H1 (cell line): ENCODE results near the gene GNG8. TPM values are rescaled to one million over a fixed set of nuclear protein-coding genes. Genes with fewer than 3 reads are reported as not detected.

Experiments used
- CTCF ChIA-PET: fragments of 300-600 bp; sonication (Branson Sonifier 250); formaldehyde crosslinking; loops from one replicate; lab custom pipeline; 2021; ENCODE audit not compliant: partially characterized antibody; lab: Charles Lee
- POLR2A ChIA-PET: fragments of 300-600 bp; sonication (Branson Sonifier 250); formaldehyde crosslinking; loops from one replicate; lab custom pipeline; 2021; ENCODE audit warnings: inconsistent platforms; ENCODE audit not compliant: partially characterized antibody; lab: Charles Lee
- DNase-seq, 2 experiments: peaks; one replicate each; pipeline versions ENCODE4 v3.0.0 to v3.0.0-alpha.2; 2010 to 2022; ENCODE audit warnings: low spot score in 2 of 2, low read depth in 1 of 2, mixed read lengths in 1 of 2
- FAIRE-seq: peaks from 2 replicates; lab custom pipeline; 2011; peaks lifted over from hg19 to GRCh38; lab: Jason Lieb, UNC
- H2AFZ ChIP-seq: 2 replicates; pipeline ENCODE4 v1.8.1; 2012; ENCODE audit warnings: low read length, inconsistent platforms
- H2AK5ac ChIP-seq: 2 replicates; pipeline ENCODE4 v1.6.1; 2013; ENCODE audit warnings: low read depth, low read length
- H2BK120ac ChIP-seq: replicated peaks from 2 replicates; pipeline ENCODE3; 2013; ENCODE audit warnings: low read depth, low read length, inconsistent platforms
- H2BK12ac ChIP-seq: 2 replicates; pipeline ENCODE4 v1.6.1; 2013; ENCODE audit warnings: low read depth, low read length
- H2BK15ac ChIP-seq: 2 replicates; pipeline ENCODE4 v1.6.1; 2013; ENCODE audit warnings: low read length
- H2BK20ac ChIP-seq: 2 replicates; pipeline ENCODE4 v1.6.1; 2013; ENCODE audit warnings: low read length
- H2BK5ac ChIP-seq: 2 replicates; pipeline ENCODE4 v1.6.1; 2013; ENCODE audit warnings: low read depth, low read length
- H3K14ac ChIP-seq: 2 replicates; pipeline ENCODE4 v1.6.1; 2013; ENCODE audit warnings: inconsistent platforms; ENCODE audit not compliant: insufficient read length
- H3K18ac ChIP-seq: 2 replicates; pipeline ENCODE4 v1.6.1; 2013; ENCODE audit warnings: low read length; ENCODE audit errors: extremely low read depth
- H3K23ac ChIP-seq: 2 replicates; pipeline ENCODE4 v1.6.1; 2013; ENCODE audit warnings: inconsistent platforms; ENCODE audit not compliant: insufficient read length
- H3K23me2 ChIP-seq: 2 replicates; pipeline ENCODE4 v1.6.1; 2013; ENCODE audit warnings: low read depth, low read length
- H3K27ac ChIP-seq: 2 replicates; pipeline ENCODE4 v1.6.1; 2011; ENCODE audit warnings: low read depth, low read length, inconsistent platforms
- H3K27me3 ChIP-seq, 4 experiments: replicated peaks in 1 of 4; 1 replicate in 1 of 4; 2 replicates in 3 of 4; pipeline versions ENCODE4 v1.6.1 to v1.8.1; 2011 to 2013; ENCODE audit warnings: low read length in 3 of 4, mild to moderate bottlenecking in 3 of 4, inconsistent platforms in 2 of 4, mixed read lengths in 2 of 4, moderate library complexity in 1 of 4; ENCODE audit not compliant: control insufficient read depth in 3 of 4, insufficient read depth in 3 of 4; ENCODE audit errors: extremely low read depth in 1 of 4
- H3K36me3 ChIP-seq, 4 experiments: 2 replicates each; pipeline versions ENCODE4 v1.6.1 to v1.8.1; 2011 to 2013; ENCODE audit warnings: mild to moderate bottlenecking in 4 of 4, low read length in 3 of 4, moderate library complexity in 2 of 4, control low read depth in 1 of 4, inconsistent platforms in 1 of 4; ENCODE audit not compliant: insufficient read depth in 4 of 4, control insufficient read depth in 2 of 4
- H3K4ac ChIP-seq: replicated peaks from 2 replicates; pipeline ENCODE3; 2013; ENCODE audit warnings: low read length, low read depth, mixed read lengths, inconsistent platforms; ENCODE audit not compliant: insufficient read length
- H3K4me1 ChIP-seq, 4 experiments: replicated peaks in 1 of 4; 1 replicate in 1 of 4; 2 replicates in 3 of 4; pipeline versions ENCODE4 v1.6.1 to v1.8.1; 2011 to 2013; ENCODE audit warnings: low read length in 3 of 4, inconsistent platforms in 2 of 4, mixed read lengths in 1 of 4; ENCODE audit not compliant: insufficient read depth in 4 of 4, control insufficient read depth in 3 of 4
- H3K4me2 ChIP-seq, 2 experiments: 2 replicates each; pipeline versions ENCODE4 v1.6.1 to v1.8.1; 2011 to 2013; ENCODE audit warnings: low read depth in 2 of 2, low read length in 2 of 2, control low read depth in 1 of 2, inconsistent platforms in 1 of 2, mild to moderate bottlenecking in 1 of 2; ENCODE audit not compliant: insufficient read depth in 1 of 2
- H3K4me3 ChIP-seq, 4 experiments: fragments of 200-600, 300-600 bp in 1 of 4; sonication (generic), shearing (Covaris generic), sonication (Bioruptor Twin) in 1 of 4; 2 replicates each; pipeline versions ENCODE4 v1.5.1 to v1.8.1; 2011 to 2016; ENCODE audit warnings: low read length in 4 of 4, low read depth in 3 of 4, control low read depth in 2 of 4, inconsistent platforms in 2 of 4, mild to moderate bottlenecking in 2 of 4, mixed read lengths in 1 of 4, moderate library complexity in 1 of 4; ENCODE audit not compliant: insufficient read depth in 2 of 4; ENCODE audit errors: extremely low read depth in 1 of 4
- H3K56ac ChIP-seq: replicated peaks from 2 replicates; pipeline ENCODE3; 2013; ENCODE audit warnings: low read depth, mild to moderate bottlenecking, mixed read lengths, low read length, inconsistent platforms; ENCODE audit not compliant: insufficient read length
- H3K79me1 ChIP-seq: 2 replicates; pipeline ENCODE4 v1.6.1; 2013; ENCODE audit warnings: low read depth, low read length, control low read depth
- H3K79me2 ChIP-seq, 2 experiments: 2 replicates each; pipeline versions ENCODE4 v1.6.1 to v1.8.1; 2012 to 2013; ENCODE audit warnings: low read length in 2 of 2, mild to moderate bottlenecking in 2 of 2, inconsistent platforms in 1 of 2; ENCODE audit not compliant: insufficient read depth in 2 of 2, control insufficient read depth in 1 of 2
- H3K9ac ChIP-seq, 4 experiments: replicated peaks in 1 of 4; 1 replicate in 1 of 4; 2 replicates in 3 of 4; pipeline versions ENCODE4 v1.6.1 to v1.8.1; 2011 to 2013; ENCODE audit warnings: low read depth in 3 of 4, low read length in 3 of 4, control low read depth in 2 of 4, mild to moderate bottlenecking in 2 of 4, moderate library complexity in 2 of 4, inconsistent platforms in 1 of 4; ENCODE audit errors: extremely low read depth in 1 of 4
- H3K9me3 ChIP-seq, 2 experiments: 2 replicates each; pipeline versions ENCODE4 v1.6.1 to v1.8.1; 2012 to 2013; ENCODE audit warnings: mild to moderate bottlenecking in 2 of 2, moderate library complexity in 2 of 2, control low read depth in 1 of 2, inconsistent platforms in 1 of 2, low read depth in 1 of 2, low read length in 1 of 2, mixed read lengths in 1 of 2; ENCODE audit not compliant: insufficient read depth in 2 of 2
- H4K20me1 ChIP-seq, 2 experiments: replicated peaks in 1 of 2; 2 replicates each; pipeline versions ENCODE3 to v1.8.1; 2011 to 2013; ENCODE audit warnings: inconsistent platforms in 2 of 2, low read length in 2 of 2, mild to moderate bottlenecking in 1 of 2; ENCODE audit not compliant: insufficient read depth in 2 of 2, control insufficient read depth in 1 of 2
- H4K5ac ChIP-seq: 2 replicates; pipeline ENCODE4 v1.6.1; 2013; ENCODE audit warnings: low read length, low read depth, mixed read lengths, inconsistent platforms; ENCODE audit not compliant: insufficient read length
- H4K8ac ChIP-seq: 2 replicates; pipeline ENCODE4 v1.8.0; 2013; ENCODE audit warnings: mild to moderate bottlenecking, moderate library complexity, low read length, inconsistent platforms; ENCODE audit not compliant: insufficient read depth; ENCODE audit errors: extremely low read depth
- H4K91ac ChIP-seq: replicated peaks from 2 replicates; pipeline ENCODE3; 2013; ENCODE audit warnings: low read length, mixed read lengths, inconsistent platforms; ENCODE audit not compliant: insufficient read length
- BACH1 ChIP-seq: IDR thresholded peaks from 2 replicates; pipeline ENCODE4 v1.6.1; 2012; ENCODE audit warnings: low read length, improper control_type of control experiment
- CHD2 ChIP-seq: IDR thresholded peaks from 2 replicates; pipeline ENCODE4 v1.6.1; 2012; ENCODE audit warnings: low read length, improper control_type of control experiment
- CREB1 ChIP-seq: IDR thresholded peaks from 2 replicates; pipeline ENCODE4 v1.6.1; 2012; ENCODE audit warnings: inconsistent platforms
- KDM5A ChIP-seq: fragments of 200-600 bp; IDR thresholded peaks from 2 replicates; pipeline ENCODE4 v1.7.1; 2012; ENCODE audit warnings: mild to moderate bottlenecking, low read length, inconsistent platforms, mixed read lengths
- MAX ChIP-seq: IDR thresholded peaks from 2 replicates; pipeline ENCODE4 v1.6.1; 2012; ENCODE audit warnings: inconsistent platforms
- NRF1 ChIP-seq: IDR thresholded peaks from 2 replicates; pipeline ENCODE4 v1.6.1; 2011; ENCODE audit warnings: mild to moderate bottlenecking, low read depth, low read length, improper control_type of control experiment
- RFX5 ChIP-seq: IDR thresholded peaks from 2 replicates; pipeline ENCODE4 v1.6.1; 2011; ENCODE audit warnings: low read depth, low read length, improper control_type of control experiment, borderline replicate concordance
- SIN3A ChIP-seq, 2 experiments: IDR thresholded peaks in 1 of 2; conservative IDR thresholded peaks in 1 of 2; 2 replicates each; pipeline ENCODE4 v1.6.1; 2011 to 2012; ENCODE audit warnings: low read length in 2 of 2, improper control_type of control experiment in 1 of 2, low read depth in 1 of 2, mild to moderate bottlenecking in 1 of 2
- SP1 ChIP-seq: IDR thresholded peaks from 2 replicates; pipeline ENCODE4 v1.6.1; 2011; ENCODE audit warnings: low read depth, low read length
- SP4 ChIP-seq: IDR thresholded peaks from 2 replicates; pipeline ENCODE4 v1.6.1; 2012; ENCODE audit warnings: low read length, inconsistent platforms
- USF2 ChIP-seq: IDR thresholded peaks from 2 replicates; pipeline ENCODE4 v1.6.1; 2011; ENCODE audit warnings: low read length, improper control_type of control experiment
- WGBS, 2 experiments: shearing (Covaris generic) in 1 of 2; methylation state at CpG; one replicate each; pipeline versions ENCODE4 v1.1.6 to v1.1.7; 2013 to 2015; ENCODE audit warnings: low lambda C conversion rate in 2 of 2, mixed read lengths in 2 of 2, inconsistent platforms in 1 of 2, low coverage in 1 of 2, missing lambda C conversion rate in 1 of 2; ENCODE audit not compliant: insufficient replicate concordance in 2 of 2, insufficient coverage in 1 of 2, insufficient read length in 1 of 2; ENCODE audit errors: extremely low coverage in 1 of 2, missing lambda C conversion rate in 1 of 2; 5-methylcytosine and 5-hydroxymethylcytosine counted together
- polyA plus RNA-seq, 7 experiments: library from polyadenylated mRNA; depleted of rRNA in 3 of 7; stranded (reverse) in 5 of 7; unstranded in 2 of 7; fragments of >200 nt in 5 of 7; fragments of 200-250 nt in 2 of 7; gene quantifications; 1 replicate in 5 of 7; 2 replicates in 1 of 7; 4 replicates in 1 of 7; pipeline versions ENCODE4 v1.2.1 to v1.2.3, GENCODE V29; 2011 to 2013; ENCODE audit warnings: missing spikeins in 2 of 7, mixed read lengths in 2 of 7
- total RNA-seq: library from RNA; stranded (reverse); fragmentation: NEBNext Ultra II Directional; extraction: Animal tissue kit (Norgen Biotek cat#: 25700); gene quantifications from 2 replicates; pipeline ENCODE4 v1.2.1, GENCODE V29; 2021

GNG8 gene
- total and polyA plus RNA-seq, 2 of the 8 experiments (the other 6 are each of a cell fraction or from before 2014, with no cell fraction given), result not detected

GRCh38 chr19:46661020-46661731 lies 25.2 kb upstream of the GNG8 start, which contains the start of gene DACT3:
TSS of gene DACT3 (minus strand) at chr19:46661182. CDS start at chr19:46661064, 118 bp downstream.
- Histone ChIP-seq H4K8ac (no peak within 1 kb of the TSS), H3K23me2 (peaks cover 12% of the 10 kb centered on the region; the same call in 1 of the 2 replicates), H2BK5ac (no peak within 1 kb of the TSS), H3K56ac (no peak within 1 kb of the TSS), H2BK12ac (0 out of 2 replicates have a peak within 1 kb of the TSS, but pooled peaks have one; percentile 62), H3K4me2 (peak within 1 kb of the TSS; percentile 87 to 98), H3K14ac (no peak within 1 kb of the TSS), H3K9ac (peak within 1 kb of the TSS in 1 of 4 experiments; percentile 13; a peak in 1 of 7 replicates), H3K27me3 (peaks cover 0 to 17% (median 11%) of the 10 kb centered on the region in 4 experiments; a peak in 4 of 7 replicates), H3K18ac (peak within 1 kb of the TSS; percentile 5; the same call in 1 of the 2 replicates), H4K91ac (no peak within 1 kb of the TSS), H3K79me2 (no peaks in the 10 kb centered on the region), H3K9me3 (no peaks in the 10 kb centered on the region), H3K27ac (no peak within 1 kb of the TSS), H3K36me3 (no peaks in the 10 kb centered on the region), H2AK5ac (no peak within 1 kb of the TSS), H4K5ac (no peak within 1 kb of the TSS), H3K4ac (no peak within 1 kb of the TSS), H2AFZ (no peak within 1 kb of the TSS), H2BK120ac (no peak within 1 kb of the TSS), H4K20me1 (peaks cover 0 to 2% of the 10 kb centered on the region in 2 experiments), H2BK20ac (no peak within 1 kb of the TSS), H3K4me1 (peaks cover 0 to 14% (median 9%) of the 10 kb centered on the region in 4 experiments; a peak in 6 of 7 replicates), H2BK15ac (no peak within 1 kb of the TSS), H3K23ac (no peak within 1 kb of the TSS), H3K79me1 (no peaks in the 10 kb centered on the region), H3K4me3 (peak within 1 kb of the TSS; percentile 47 to 71 (median 54))
- CTCF ChIA-PET, result interaction anchor here (0.6 to 18.2 kb wide), 19 partner anchors 9 to 145 kb away, joined by 3 to 341 read pairs (median 8); no protein-coding TSS in a partner anchor
- DNase-seq (peak; percentile 100), FAIRE-seq (peak; percentile 79)
- WGBS, 2 experiments, result 1% methylated on average over 43 of the region's 61 CpGs; no CpG with 5 or more reads in 1 of the 2 experiments
- POLR2A ChIA-PET, result interaction anchor here (0.7 to 2.3 kb wide), 15 partner anchors 11 to 127 kb away, joined by 3 to 8 read pairs (median 3); partner anchors contain the start of genes CALM3 and SLC1A5
- no peak for TF ChIP-seq RFX5
- TF ChIP-seq NRF1, result peak; percentile 55
- TF ChIP-seq USF2, result peak; percentile 75
- peak; percentile 92 for TF ChIP-seq CREB1
- peak; percentile 77 for TF ChIP-seq SP4
- TF ChIP-seq KDM5A, result no peak
- 0 out of 4 replicates have a peak, but pooled peaks have one; percentile 4 for TF ChIP-seq SIN3A (conservative IDR thresholded peaks at IDR 0.05 in 1 of 2, IDR thresholded peaks at IDR 0.05 in 1 of 2; ENCODE audit: low read depth in 1 of 2, low read length in 2 of 2)
- peak; percentile 87; the same call in 1 of the 2 replicates for TF ChIP-seq SP1
- peak; percentile 64; the same call in 1 of the 2 replicates for TF ChIP-seq MAX
- TF ChIP-seq BACH1, result peak; percentile 8; the same call in 1 of the 2 replicates
- peak; percentile 59 for TF ChIP-seq CHD2
